Panc1 (cell line): ENCODE results near the gene TEAD2. TPM values are rescaled to one million over a fixed set of nuclear protein-coding genes. Genes with fewer than 3 reads are reported as not detected.
"Not testable (repeated sequence)": the region's sequence is repeated elsewhere in the genome, so short reads cannot be mapped to it uniquely, and the experiment has no call there.

Source experiments
- ATAC-seq: fragments of 200-7000 bp; cut with Tn5 transposase; 2 replicates; pipeline ENCODE4 v1.9.1; 2020; ENCODE audit warnings: mild to moderate bottlenecking, moderate library complexity
- BruUV-seq: library from RNA; stranded (reverse); fragments of 400-500 nt; replicated peaks from 2 replicates; lab custom pipeline; 2021; lab: Mats Ljungman, UMichigan
- CTCF ChIA-PET: fragments of 300-600 bp; sonication (Branson Sonifier 250); formaldehyde crosslinking; loops from one replicate; lab custom pipeline; 2022; ENCODE audit warnings: antibody characterized with exemption; lab: Charles Lee
- POLR2A ChIA-PET: fragments of 300-600 bp; sonication (Branson Sonifier 250); formaldehyde crosslinking; loops from one replicate; lab custom pipeline; 2022; ENCODE audit warnings: antibody characterized with exemption; lab: Charles Lee
- DNase-seq: peaks from one replicate; pipeline ENCODE4 v3.0.0-alpha.2; 2010; ENCODE audit warnings: low read depth, low spot score
- H3K27ac ChIP-seq: 2 replicates; pipeline ENCODE4 v1.5.1; 2011; ENCODE audit warnings: mild to moderate bottlenecking, low read length, inconsistent platforms
- H3K27me3 ChIP-seq: fragments of 200-500 bp; sonication (Bioruptor generic); 2 replicates; pipeline ENCODE4 v1.6.0; 2014; ENCODE audit warnings: low read length, inconsistent platforms; ENCODE audit not compliant: control insufficient read depth, insufficient read depth
- H3K36me3 ChIP-seq: fragments of 200-500 bp; sonication (Bioruptor generic); 2 replicates; pipeline ENCODE4 v1.5.1; 2014; ENCODE audit warnings: inconsistent platforms, mild to moderate bottlenecking, low read length, moderate library complexity; ENCODE audit not compliant: control insufficient read depth, insufficient read depth
- H3K4me1 ChIP-seq: 2 replicates; pipeline ENCODE4 v1.5.1; 2011; ENCODE audit warnings: inconsistent platforms, mild to moderate bottlenecking, low read length, moderate library complexity; ENCODE audit not compliant: control insufficient read depth, insufficient read depth
- H3K4me3 ChIP-seq, 2 experiments: 2 replicates each; pipeline ENCODE4 v1.5.1; 2011 to 2012; ENCODE audit warnings: low read depth in 2 of 2, low read length in 2 of 2, mild to moderate bottlenecking in 2 of 2, inconsistent platforms in 1 of 2, moderate library complexity in 1 of 2
- H3K9me3 ChIP-seq: fragments of 200-500 bp; sonication (Bioruptor generic); 2 replicates; pipeline ENCODE4 v1.5.1; 2014; ENCODE audit warnings: low read depth, mild to moderate bottlenecking, inconsistent platforms, low read length, moderate library complexity; ENCODE audit not compliant: control insufficient read depth, insufficient read depth
- POLR2AphosphoS5 ChIP-seq: IDR thresholded peaks from 2 replicates; pipeline ENCODE4 v1.6.1; 2012; ENCODE audit warnings: mild to moderate bottlenecking, low read depth, low read length, moderate library complexity
- SIN3A ChIP-seq: IDR thresholded peaks from 2 replicates; pipeline ENCODE4 v1.6.1; 2012; ENCODE audit warnings: low read depth, mild to moderate bottlenecking, low read length, moderate library complexity, borderline replicate concordance; ENCODE audit not compliant: insufficient read depth
- TCF7L2 ChIP-seq: IDR thresholded peaks from 2 replicates; pipeline ENCODE4 v1.6.1; 2011; ENCODE audit warnings: mild to moderate bottlenecking, low read depth, low read length, inconsistent platforms
- in situ Hi-C: cut with HindIII; loops from 2 replicates; pipeline ENCODE4 v1.10.0; 2016; ENCODE audit warnings: low sequenced_read_pairs, low pct_unique_long_range_greater_than_20kb
- intact Hi-C: fragments of 100-400 bp; cut with micrococcal nuclease; formaldehyde crosslinking; loops from one replicate; pipeline ENCODE4 v1.10.0; 2022; ENCODE audit not compliant: unreplicated experiment
- total RNA-seq: library from RNA; stranded (reverse); gene quantifications from one replicate; pipeline ENCODE4 v1.2.1, GENCODE V29; 2021; ENCODE audit not compliant: unreplicated experiment
- TF ChIP-seq, protein P1 (sequence below): fragments of 450-650 bp; IDR thresholded peaks from 2 replicates; pipeline ENCODE4 v1.5.1; 2017; ENCODE audit warnings: mild to moderate bottlenecking
- TF ChIP-seq, protein P2 (sequence below), 2 experiments: IDR thresholded peaks; 2 replicates each; pipeline ENCODE4 v1.6.1; 2011 to 2012; ENCODE audit warnings: low read depth in 2 of 2, control low read depth in 1 of 2, low read length in 1 of 2, mild to moderate bottlenecking in 1 of 2, moderate library complexity in 1 of 2; ENCODE audit not compliant: insufficient read depth in 1 of 2

Gene TEAD2
- total RNA-seq, 1 experiment from 2014 or later, result 31.9 TPM

DNA sequence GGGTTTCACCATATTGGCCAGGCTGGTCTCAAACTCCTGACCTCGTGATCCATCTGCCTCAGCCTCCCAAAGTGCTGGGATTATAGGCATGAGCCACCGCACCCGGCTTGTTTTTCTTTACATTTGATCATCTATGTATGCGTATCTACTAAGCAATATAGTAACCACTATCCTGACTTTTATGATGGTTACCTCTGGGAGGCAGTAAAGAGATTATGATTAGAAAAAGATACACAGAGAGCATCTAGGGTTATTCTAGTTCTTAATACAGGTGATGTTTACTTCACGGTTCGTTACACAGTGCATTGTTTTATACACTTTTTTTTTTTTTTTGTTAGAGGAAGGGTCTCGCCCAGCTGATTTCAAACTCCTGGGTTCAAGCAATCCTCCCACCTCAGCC, 55.5 kb downstream of the TEAD2 start:
- TF ChIP-seq, protein P1, sequence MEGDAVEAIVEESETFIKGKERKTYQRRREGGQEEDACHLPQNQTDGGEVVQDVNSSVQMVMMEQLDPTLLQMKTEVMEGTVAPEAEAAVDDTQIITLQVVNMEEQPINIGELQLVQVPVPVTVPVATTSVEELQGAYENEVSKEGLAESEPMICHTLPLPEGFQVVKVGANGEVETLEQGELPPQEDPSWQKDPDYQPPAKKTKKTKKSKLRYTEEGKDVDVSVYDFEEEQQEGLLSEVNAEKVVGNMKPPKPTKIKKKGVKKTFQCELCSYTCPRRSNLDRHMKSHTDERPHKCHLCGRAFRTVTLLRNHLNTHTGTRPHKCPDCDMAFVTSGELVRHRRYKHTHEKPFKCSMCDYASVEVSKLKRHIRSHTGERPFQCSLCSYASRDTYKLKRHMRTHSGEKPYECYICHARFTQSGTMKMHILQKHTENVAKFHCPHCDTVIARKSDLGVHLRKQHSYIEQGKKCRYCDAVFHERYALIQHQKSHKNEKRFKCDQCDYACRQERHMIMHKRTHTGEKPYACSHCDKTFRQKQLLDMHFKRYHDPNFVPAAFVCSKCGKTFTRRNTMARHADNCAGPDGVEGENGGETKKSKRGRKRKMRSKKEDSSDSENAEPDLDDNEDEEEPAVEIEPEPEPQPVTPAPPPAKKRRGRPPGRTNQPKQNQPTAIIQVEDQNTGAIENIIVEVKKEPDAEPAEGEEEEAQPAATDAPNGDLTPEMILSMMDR, result peak; percentile 14; the same call in 1 of the 2 replicates
- in situ Hi-C loops, DNase-seq, H3K27ac ChIP-seq, H3K9me3 ChIP-seq, intact Hi-C loops, H3K27me3 ChIP-seq, BruUV-seq, H3K4me3 ChIP-seq, H3K36me3 ChIP-seq, ATAC-seq, H3K4me1 ChIP-seq: not testable (repeated sequence)
- POLR2A ChIA-PET, result interaction anchor here (0.6 kb wide), 1 partner anchor 144 kb away, joined by 10 read pairs; no protein-coding TSS in a partner anchor
- CTCF ChIA-PET, result interaction anchor here (0.7 kb wide), 2 partner anchors 23 to 60 kb away, joined by 3 to 5 read pairs; no protein-coding TSS in a partner anchor

DNA sequence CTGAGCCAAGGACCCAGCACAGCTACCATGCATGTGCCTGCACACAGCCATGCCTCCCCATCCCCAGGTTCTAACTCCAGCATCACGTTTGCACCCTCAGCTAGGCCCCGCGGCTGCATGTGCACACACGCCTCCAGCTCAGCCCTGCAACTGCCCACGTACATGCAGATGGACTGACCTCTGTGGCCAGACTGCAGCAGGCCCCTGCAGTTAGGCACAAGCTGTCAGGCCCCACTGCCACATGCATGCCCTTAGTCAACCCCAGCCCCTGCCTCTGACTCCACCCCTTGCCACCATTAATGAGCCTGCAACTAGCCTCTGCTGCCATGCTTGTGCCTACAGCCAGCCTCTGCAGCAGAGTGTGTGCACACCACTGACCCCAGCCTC, 60.4 kb downstream of the TEAD2 start:
- H3K4me1 ChIP-seq, result no peaks in the 10 kb centered on the region; the same call in 1 of the 2 replicates
- ChIA-PET POLR2A (no interaction called here), CTCF (no interaction called here)
- intact Hi-C loops, result no loop called here
- no TSS peak for BruUV-seq
- no peak overlapping the region for H3K27ac ChIP-seq
- no peaks in the 10 kb centered on the region for H3K9me3 ChIP-seq
- DNase-seq (no peak), ATAC-seq (peak; percentile 45)
- H3K27me3 ChIP-seq, result no peaks in the 10 kb centered on the region
- TF ChIP-seq TCF7L2 (no peak), POLR2AphosphoS5 (no peak), SIN3A (no peak)
- TF ChIP-seq, protein P2, sequence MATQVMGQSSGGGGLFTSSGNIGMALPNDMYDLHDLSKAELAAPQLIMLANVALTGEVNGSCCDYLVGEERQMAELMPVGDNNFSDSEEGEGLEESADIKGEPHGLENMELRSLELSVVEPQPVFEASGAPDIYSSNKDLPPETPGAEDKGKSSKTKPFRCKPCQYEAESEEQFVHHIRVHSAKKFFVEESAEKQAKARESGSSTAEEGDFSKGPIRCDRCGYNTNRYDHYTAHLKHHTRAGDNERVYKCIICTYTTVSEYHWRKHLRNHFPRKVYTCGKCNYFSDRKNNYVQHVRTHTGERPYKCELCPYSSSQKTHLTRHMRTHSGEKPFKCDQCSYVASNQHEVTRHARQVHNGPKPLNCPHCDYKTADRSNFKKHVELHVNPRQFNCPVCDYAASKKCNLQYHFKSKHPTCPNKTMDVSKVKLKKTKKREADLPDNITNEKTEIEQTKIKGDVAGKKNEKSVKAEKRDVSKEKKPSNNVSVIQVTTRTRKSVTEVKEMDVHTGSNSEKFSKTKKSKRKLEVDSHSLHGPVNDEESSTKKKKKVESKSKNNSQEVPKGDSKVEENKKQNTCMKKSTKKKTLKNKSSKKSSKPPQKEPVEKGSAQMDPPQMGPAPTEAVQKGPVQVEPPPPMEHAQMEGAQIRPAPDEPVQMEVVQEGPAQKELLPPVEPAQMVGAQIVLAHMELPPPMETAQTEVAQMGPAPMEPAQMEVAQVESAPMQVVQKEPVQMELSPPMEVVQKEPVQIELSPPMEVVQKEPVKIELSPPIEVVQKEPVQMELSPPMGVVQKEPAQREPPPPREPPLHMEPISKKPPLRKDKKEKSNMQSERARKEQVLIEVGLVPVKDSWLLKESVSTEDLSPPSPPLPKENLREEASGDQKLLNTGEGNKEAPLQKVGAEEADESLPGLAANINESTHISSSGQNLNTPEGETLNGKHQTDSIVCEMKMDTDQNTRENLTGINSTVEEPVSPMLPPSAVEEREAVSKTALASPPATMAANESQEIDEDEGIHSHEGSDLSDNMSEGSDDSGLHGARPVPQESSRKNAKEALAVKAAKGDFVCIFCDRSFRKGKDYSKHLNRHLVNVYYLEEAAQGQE (IDR thresholded peaks at IDR 0.05; ENCODE audit: insufficient read depth in 1 of 2, low read depth in 2 of 2, low read length in 1 of 2), result no peak
- TF ChIP-seq, protein P1, result no peak
- H3K36me3 ChIP-seq, result no peaks in the 10 kb centered on the region
- in situ Hi-C loops, result no loop called here
- no peak overlapping the region for H3K4me3 ChIP-seq
